Uterus (tissue), 2 donors: ENCODE data around the gene EXOC4.

Experiments used
- CTCF ChIP-seq, 4 experiments: fragments of 200-600 bp in 2 of 4; fragments of 450-650 bp in 2 of 4; sonication (generic) in 2 of 4; IDR thresholded peaks; one replicate each; pipeline ENCODE4 v1.5.1; 2016 to 2019; ENCODE audit warnings: antibody characterized with exemption in 4 of 4, mild to moderate bottlenecking in 2 of 4, moderate library complexity in 1 of 4
- POLR2A ChIP-seq, 2 donors: fragments of 450-650 bp; IDR thresholded peaks; one replicate each; pipeline ENCODE4 v1.6.1; 2016; ENCODE audit warnings: antibody characterized with exemption in 2 of 2, mild to moderate bottlenecking in 1 of 2, moderate library complexity in 1 of 2

GRCh38 chr7:133510326-133511055 is 257.6 kb downstream of the EXOC4 start:
- TF ChIP-seq CTCF (IDR thresholded peaks at IDR 0.05) (no peak), POLR2A (IDR thresholded peaks at IDR 0.05) (no peak)
